ENCODE results near the gene LAMB3.

The LAMB3 gene

DNA sequence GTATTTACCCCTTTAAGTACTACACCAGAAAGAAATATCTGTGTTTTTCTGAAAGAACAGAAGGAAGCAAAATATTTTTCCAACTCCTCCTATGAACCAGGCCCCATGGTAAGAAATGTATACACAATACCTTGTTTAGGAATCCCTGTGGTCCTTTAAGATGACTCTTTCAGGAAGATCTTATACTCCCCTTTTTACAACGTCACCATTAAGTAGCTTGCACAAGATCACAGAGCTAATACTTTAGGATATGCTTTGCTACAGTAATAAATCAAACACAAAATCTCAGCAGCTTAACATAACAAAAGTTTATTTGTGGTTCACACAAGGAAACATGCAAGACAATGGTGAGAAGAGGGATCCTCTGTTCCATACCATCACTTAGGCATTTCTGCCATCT is 8.8 kb upstream of the LAMB3 start:
- DNase-seq (ENCODE audit: low spot score) = no peak

DNA sequence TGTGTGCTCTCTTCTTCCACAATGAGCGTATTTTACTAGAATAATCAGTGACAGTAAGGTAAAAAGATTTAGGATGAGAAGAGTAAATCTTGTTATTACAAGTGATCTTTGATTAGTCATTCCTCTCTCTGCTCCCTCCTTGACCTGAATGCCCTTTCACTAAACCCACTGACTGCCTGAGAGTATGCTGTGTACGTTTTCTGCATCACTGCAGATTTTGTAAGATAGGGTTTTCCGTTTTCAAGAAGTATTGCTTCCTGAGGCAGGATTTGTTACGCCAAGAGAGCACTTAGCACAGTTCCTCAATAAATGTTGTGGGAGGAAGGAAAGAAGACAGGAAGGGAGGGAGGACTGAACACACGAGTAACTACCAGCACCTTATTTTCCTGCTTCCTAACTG is 7.7 kb upstream of the LAMB3 start:
- no peak for DNase-seq (ENCODE audit: low spot score)

DNA sequence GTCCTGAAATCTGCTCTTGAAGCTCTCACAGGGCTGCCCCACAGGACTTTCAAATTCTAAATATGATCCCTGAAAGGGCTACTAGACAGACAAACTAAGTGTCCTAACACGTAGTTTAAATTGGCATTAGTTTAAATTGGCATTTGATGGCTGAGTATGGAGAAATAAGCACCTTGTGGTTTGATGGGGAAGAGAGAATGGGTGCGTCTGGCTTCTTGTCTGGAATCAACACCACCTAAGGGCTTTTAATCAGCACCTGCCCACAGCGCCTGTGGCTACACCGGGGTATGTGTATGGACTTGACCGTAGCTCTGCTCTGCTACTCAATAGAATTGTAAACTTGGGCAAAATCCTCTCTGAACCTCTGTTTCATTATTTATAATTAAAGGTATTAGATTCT is 5.7 kb upstream of the LAMB3 start:
- no peak for DNase-seq (ENCODE audit: low spot score)

DNA sequence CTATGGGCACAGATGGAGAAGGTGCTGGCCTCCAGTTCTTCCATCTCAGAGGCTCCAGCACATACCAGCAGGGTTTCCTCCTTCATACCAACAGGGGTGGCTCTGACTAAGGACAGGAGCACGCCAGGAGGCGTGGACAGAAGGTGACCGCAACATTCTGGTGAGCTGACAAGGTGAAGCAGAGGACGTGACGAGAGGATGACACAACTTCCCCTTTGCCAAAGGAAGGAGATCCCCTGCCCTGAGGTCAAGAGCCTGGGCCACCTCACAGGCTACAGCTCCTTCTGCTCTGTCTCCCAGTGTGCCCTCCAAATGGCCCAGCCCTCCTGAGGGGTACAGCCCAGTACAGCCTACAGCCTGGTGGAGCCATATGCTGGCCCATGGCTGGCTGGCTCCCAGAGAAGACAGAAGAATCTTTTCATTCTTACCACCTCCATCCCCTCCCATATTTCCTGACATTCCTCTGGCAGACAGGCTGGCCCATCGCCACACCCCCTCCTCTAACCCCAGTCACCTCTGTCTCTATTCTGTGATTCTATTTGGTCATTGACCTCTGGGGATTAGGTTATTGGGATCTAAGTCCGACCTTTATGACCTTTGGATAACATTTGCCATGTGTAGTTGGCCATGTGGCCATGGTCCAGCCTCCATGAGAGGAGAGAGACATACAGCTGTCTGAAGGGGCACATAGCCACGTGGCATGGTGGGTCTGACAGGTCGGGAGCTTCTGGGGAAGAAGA is 5.1 kb upstream of the LAMB3 start:
- no peak for DNase-seq (ENCODE audit: low spot score)

DNA sequence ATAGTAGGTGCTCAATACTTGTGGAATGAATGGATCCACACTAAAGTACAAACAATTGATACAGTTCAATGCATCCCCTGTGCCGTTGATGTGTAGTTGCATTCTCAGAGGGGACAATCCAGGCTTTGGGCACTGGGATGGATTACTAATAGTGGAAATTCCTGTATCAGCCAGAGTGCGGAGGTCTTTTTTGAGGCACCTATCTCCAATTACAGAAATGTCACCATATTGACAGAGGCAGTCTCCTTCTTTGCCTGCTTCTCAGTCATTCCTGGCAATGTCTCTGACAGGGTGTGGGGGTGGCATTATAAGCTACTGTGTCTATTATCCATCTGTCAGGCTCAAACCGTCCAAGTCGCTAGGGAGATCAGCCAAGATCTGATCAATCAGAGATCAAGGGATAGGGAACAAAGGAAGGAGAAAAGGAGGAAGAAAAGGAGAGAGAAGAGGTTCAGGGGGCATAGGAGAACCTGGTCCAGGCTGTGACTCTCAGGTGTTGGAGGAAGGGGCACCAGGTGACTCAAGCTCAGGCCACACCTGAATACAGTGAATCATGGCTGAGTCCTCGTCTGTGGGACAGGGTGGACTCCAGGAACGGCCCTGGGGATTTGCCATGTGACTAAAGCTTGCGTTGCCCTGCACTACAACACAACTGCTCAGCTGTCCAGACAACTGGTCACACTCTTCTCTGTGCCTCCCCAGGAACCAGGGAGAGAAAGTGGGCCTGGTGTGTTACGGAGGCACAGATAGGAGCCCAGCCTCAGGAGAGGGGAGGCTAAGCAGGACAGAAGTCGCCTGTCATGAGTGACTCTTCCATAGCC is 3.4 kb upstream of the LAMB3 start:
- DNase-seq (ENCODE audit: low spot score) = no peak

DNA sequence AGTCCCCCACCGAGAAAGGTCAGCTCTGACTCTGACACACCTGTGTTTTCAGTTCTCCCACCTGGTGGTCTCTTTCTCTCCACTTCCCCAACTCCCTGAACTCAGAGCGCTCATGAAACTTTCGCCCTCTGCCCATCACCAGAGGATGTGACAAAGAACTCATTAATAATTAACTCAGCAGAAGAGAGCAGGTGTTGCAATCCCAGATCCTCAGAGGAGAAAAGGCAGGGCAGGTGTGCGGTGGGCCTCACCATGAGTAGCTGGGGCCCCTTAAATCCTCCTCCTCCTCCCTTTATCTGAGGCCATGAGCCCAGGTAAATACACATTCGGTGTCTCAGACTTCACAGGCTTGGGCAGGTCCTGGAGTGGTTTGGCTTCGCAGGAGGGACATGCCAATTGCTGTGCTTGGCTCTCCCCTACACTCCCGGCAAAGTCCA is 1.7 kb upstream of the LAMB3 start:
- DNase-seq (ENCODE audit: low spot score) = no peak

DNA sequence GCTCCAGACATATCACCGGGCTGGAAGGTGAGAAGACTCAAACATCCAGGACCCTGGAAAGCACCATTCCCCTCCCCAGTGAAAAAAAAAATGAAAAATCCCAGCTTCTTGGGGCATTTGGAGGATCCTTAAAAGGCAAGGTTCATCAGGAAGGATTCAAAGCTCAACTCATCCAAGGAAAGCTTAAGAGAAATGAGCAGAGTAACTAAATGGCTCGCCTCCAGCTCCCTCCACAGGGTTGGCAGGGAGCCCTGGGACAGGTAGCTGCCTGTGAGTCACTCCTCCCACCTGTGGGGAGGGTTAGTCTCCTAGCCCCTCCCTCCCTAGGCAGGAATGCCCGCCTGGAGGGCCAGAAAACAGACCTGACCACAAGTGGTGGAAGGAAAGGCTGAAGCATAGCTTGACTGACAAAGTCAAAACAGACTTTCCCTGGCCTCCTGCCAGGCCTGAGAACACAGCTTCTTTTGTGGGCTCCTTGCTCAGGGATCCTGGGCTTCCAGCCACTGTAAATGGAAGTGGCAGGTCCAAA is 712 bp upstream of the LAMB3 start:
- DNase-seq (ENCODE audit: low spot score) = no peak

DNA sequence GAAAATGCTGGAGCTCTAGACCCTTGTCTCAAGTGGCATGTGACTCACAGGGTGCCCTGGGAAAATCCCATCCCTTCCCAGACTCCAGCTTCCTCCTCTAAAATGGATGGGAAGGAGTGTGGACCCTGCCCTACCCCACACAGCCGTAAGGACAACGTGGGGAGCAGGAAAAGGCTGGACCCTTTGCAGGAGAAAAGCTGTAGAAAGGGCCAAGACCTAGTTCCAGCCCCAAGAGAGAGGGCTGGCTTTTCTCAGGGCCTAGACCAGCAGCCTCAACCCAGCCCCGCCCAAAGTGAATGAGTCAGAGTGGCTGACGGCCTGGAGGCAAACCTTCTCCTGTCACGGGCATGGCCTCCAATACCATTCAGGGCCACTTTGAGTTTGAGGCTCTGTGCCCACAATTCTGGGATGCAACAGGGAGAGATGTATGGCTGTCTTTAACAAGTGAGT is 1.1 kb downstream of the LAMB3 start:
- DNase-seq (ENCODE audit: low spot score) = no peak

DNA sequence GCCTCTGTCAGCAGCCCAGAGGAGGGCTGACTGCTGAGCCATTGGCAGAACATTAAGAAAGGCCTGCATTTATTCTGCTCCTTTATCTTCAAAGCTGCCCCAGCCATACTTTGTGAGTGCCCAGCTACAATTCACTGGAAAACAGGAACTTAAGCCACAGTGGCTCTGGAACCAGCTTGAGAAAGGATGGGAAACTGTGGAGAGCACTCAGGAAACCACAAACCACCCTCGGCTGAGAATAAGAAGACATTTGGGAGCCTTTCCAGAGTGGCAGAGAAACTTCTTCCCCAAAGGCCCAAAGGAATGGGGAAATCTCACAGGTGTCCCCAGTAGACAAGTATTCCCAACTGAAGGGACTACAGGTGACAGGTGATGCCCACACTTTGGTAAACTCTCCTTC is 1.8 kb downstream of the LAMB3 start:
- DNase-seq (ENCODE audit: low spot score) = no peak

DNA sequence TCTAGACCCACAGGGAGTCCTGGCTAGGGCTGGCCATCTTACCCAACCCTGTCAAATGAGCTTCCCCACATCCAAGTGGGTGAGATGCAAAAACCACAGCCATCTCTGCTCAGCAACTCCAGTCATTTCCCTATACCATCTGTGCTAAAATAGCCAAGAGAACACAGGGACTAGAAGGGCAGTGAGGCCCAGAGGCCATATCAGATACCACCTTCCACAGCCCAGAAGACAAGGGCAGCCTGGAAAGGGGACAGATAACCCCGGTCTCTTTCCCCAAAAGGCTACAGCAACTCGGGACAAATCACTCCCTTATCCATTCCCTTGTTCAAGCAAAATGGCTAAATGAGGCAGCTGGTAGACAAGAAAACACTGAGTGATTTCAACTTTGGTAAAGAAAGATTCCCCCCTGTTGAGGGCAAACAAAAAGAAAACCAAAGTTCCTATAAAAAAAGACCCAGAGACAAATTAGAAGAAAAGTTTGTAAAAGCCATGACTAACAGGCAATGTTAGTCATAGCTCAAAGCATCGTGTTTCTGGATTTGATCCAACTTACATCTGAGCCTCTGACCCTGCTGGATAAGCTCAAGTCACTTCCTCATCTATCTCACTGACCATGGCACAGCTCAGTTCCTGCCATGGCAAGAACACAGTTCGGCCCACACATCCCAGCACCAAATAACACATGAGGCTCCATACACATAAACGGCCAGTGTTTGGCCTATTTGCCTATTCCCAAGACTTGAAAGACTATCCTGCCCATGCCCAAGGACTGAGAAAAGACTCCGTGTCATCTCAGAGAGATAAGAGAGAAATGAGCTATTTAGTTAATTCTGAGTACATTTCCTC is 3.1 kb downstream of the LAMB3 start:
- DNase-seq (ENCODE audit: low spot score) = no peak

DNA sequence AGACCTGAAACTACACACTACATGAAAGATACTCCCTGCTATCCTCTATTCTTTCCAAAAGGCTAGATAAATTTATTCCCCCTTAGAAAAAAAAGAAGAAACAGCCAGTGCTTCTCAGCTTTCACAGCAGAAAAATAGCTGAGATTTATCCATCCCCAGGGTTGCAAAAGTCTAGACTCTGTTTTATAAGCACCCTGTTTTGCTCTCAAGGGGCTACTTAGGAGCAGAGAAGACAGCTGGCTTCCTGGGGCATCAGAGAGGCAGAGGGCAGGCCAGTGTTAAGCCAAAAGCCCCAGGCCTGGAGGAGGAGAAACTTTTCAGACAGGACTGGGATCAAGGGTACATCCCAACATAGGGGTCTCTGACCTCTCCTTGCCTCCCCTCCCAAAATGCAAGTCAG is 3.9 kb downstream of the LAMB3 start:
- no peak for DNase-seq (ENCODE audit: low spot score)

DNA sequence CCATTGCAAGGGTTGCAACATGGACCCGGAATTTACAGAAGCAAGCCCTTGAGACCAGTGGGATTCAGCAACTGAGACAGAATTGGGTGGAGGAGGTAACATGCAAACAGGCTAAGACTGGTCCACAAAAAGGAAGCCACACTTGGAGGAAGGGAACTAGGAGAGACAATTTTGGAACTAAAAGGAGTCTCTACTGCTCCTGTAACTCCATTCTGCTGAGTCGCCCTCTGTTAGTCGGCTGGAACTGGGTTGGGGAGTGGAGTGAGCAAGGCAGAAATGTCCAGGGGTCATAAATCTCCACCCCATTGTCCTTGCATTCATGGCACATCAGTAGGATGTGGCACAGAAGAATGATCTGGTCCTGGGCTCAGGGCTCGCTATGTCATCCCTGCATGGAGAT is 5.1 kb downstream of the LAMB3 start:
- DNase-seq (ENCODE audit: low spot score) = no peak

DNA sequence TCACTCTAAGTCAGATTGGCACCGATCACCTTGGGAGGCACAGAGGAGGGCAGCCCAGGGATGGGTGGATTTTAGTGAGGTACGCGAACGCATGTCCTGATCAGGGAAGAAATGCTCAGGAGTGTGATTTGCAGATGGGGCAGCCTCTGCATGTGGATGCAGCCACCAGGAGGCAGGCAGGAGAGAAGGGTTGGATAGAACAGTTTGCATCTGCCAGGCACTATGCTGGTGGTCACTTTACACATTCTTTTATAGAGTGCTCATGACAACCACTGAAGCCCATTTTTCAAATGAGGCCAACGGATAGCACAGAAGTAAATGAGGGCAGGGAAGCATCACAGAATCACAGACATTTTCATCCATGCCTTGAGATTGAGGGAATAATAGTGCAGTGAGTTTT is 5.7 kb downstream of the LAMB3 start:
- DNase-seq (ENCODE audit: low spot score) = no peak

DNA sequence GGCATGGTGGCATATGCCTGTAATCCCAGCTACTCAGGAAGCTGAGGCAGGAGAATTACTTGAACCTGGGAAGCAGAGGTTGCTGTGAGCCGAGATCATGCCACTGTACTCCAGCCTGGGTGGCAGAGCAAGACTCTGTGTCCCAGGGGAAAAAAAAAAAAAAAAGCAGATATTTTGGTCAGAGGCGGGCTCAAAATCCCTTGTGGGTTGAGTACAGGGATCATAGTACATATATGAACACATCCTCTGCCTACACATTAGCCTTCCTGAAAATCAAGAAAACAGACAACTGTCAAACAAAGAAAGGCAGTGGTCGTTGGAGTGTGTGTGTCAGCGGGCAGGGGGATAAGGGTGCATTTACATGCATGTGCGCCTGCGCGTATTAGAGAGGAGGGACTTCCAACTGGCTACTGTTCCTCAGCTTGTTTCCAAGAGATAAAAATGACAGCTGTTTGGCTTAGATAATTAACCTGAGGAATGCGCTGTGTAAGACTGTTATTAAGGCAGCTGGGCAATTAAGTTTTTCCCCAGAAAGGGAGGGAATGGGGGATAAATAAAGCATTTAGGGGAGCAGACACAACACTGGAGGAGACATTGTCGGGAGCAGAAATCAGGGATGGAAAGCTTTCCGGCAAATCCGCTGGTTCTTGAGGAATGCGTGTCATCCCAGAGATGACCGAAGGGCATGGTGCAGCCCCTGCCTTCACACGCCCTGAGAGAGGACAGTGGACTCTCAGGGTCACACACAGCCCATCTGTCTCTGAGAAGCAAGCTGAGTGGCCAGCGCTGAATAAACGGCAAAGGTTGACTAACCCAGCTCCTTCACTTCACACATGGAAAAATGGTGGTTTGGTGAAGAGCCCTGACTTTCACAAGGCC is 6.4 kb downstream of the LAMB3 start:
- DNase-seq (ENCODE audit: low spot score) = no peak

DNA sequence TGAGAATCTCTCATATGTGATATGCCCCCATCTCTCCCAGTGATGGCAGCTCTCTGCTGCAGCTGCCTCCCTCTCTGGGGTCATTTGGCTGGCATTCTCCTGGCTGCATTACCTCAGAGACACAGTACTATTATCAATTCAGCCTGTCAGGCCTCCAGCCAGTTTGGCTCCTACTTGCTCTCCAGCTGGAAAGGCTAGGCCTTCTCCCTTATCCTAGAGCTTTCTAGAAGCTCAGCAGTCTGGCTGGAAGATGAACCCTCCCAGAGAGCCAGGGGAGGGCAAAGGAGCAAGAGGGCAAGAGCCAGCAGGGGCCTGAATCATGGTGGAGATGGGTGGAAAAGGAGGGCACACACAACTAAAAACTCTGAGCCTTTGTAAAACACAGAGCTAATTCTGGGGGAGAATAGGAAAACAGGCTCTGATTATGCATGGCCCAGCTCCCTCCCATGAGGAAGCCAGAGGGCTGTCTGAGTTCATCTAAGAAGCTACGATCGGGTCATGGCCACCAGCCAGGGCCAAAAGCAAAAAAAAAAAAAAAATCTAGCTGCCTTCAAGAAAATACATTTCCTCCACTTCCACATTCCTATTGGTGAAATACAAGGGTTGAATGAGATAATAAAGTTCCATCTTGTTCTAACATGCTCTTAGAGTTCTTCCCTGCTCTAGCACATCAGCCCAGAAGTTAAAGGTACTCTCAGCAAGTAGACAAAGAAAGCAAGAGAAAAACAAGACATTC is 8.8 kb downstream of the LAMB3 start:
- DNase-seq (ENCODE audit: low spot score) = no peak

DNA sequence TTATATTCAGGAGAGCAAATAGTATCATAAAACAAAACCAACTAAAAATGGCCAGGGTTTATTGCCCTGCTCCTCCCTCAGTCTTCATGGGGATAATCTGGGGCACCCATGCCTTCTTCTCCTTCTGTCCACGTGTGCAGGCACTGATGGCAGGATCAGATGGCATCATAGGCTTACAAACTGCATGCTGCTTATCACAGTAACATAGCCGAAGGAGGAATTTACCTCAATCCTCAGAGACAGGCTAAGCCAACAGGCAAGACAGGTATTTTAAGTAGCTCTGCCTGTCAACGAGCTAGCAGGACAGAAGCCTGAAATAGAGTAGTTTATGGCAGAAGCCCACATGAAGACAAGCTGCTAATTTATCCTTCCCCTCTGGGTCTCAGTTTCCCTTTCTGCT is 9.4 kb downstream of the LAMB3 start:
- no peak for DNase-seq (ENCODE audit: low spot score)

DNA sequence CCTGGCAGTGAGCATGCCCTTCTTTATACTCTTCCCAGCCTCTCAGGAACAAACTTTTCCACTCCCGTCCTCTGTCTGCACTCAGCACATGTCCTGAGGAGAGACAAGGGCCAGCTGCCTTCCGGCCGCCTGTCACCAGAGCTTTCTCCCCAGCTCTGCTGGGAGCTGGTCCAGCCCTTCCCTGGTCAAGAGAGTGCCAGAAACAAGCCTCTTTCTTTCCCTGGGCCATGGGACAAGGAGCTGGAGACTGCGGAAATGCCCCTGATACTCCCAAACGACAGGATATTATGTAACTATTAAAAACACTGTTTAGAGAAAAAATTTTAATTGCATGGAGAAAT is 10.4 kb downstream of the LAMB3 start:
- DNase-seq (ENCODE audit: low spot score) = no peak

DNA sequence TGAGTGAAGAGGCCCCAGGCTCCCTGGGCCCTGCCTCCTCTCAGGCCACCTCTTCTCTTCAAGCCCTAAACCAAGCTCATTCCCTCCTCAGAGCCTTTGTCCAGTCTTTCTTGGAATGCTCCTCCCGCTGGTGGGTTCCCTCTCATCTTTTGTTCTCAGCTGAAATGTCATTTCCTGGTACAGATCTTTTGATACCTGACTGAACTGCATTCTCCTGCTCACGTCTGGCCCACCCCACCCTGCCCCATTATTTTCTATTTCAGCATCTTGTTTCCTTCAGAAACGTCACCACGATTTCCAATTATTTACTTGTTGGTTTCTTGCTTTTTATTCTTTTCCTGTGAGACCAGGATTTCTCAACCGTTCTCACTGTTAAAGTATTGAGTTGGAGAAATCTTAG is 16.4 kb downstream of the LAMB3 start:
- no peak for DNase-seq (ENCODE audit: low spot score)

DNA sequence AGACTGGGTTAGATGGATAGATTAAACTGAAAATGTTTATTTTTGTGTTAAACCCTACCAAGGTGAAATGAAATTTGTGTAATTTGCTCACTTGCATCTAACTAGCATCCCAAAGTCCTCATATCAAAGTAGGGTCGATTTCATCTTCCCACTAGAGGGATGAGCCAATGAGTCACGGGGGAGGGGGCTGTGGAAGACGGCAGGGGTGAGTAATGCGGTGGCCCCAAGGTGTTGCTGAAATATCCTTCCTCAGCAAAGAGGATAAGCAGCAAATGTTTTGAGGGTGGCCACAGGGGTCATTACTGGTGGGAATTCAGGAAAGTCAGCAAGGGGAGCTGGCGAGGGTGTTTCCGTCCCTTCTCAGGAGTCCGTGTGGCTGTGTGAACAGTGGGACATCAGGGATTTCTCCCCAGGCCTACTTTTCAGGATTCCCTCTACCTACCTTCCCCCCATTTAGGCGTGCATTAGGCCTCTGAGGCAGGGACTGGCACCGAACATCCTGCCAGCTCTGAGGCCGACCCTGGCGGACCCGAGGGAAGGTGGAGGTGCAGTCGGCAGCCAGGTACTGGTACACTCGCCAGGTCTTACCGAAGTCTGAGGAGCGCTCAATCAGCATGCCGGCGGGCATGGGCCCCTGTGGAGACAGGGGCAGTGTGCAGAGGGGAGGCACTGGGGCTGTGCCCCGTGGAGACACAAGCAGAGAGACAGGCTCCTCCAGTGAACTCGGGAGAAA is 18.1 kb downstream of the LAMB3 start:
- no peak for DNase-seq (ENCODE audit: low spot score)

DNA sequence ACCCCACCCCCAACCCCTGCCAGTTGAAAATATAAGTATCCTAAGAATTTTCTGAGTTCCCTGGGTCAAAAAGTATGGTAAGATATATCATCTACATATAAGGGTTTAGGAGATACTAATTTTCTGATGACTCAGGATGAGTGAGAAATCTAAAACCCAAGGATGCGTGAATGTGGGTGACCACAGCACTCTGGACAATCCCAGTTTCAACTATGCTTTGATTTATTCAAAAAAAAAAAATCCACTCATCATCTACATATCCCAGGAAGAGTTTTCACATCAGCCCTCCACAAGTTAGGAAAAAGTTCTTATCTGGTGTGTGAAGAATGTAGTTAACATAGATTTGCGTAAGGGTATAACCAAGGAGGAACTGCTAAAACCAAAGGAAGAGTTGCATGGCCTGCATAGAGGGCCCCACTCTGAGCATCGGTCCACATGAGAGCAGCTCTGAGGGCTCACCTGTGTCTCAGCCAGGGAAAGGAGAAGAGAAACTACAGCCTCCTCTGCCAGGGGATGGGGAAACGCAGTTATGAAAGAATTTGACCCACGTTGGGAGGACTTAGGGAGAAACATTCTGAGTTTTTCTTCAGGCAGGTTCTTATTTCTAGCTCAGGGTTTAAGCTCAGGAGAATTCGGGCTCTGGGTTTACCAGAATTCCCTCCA is 18.8 kb downstream of the LAMB3 start:
- no peak for DNase-seq (ENCODE audit: low spot score)

Data from NAMALWA (cell line).